Vagina (tissue), 2 donors: ENCODE data around the gene UTS2B.

Source experiments
- POLR2A ChIP-seq, 2 donors: fragments of 450-650 bp; IDR thresholded peaks; one replicate each; pipeline ENCODE4 v1.6.1; 2017; ENCODE audit warnings: antibody characterized with exemption in 2 of 2, mild to moderate bottlenecking in 2 of 2, moderate library complexity in 2 of 2
- POLR2AphosphoS5 ChIP-seq, 2 donors: sonication (generic); formaldehyde crosslinking; IDR thresholded peaks; one replicate each; pipeline ENCODE4 v1.9.0; 2017; ENCODE audit warnings: antibody characterized with exemption in 2 of 2, mild to moderate bottlenecking in 2 of 2, low read depth in 1 of 2; ENCODE audit not compliant: insufficient read depth in 1 of 2
- TF ChIP-seq, protein P1 (sequence below), 3 experiments: fragments of 450-650 bp in 2 of 3; fragments of 200-600 bp in 1 of 3; sonication (generic) in 1 of 3; IDR thresholded peaks; one replicate each; pipeline ENCODE4 v1.5.1; 2017 to 2019; ENCODE audit warnings: antibody characterized with exemption in 3 of 3, mild to moderate bottlenecking in 2 of 3, moderate library complexity in 2 of 3

DNA sequence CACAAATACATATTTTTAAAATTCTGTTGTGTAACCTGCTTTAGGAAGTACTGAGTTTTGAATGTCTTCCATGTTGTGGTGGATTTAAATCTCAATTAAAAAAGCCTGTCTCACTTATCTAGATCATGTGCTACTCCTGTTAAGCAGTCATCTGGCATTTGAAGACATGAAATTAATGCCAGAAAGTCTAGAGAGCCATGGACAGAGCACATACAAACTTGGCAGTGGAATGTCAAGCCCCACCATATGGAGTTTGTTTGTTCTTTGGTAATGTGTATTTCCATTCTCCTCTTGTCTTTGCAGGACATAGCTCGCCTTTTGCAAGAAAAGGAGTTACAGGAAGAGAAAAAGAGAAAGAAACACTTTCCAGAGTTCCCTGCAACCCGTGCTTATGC, 39.3 kb upstream of the UTS2B start:
- TF ChIP-seq, protein P1, sequence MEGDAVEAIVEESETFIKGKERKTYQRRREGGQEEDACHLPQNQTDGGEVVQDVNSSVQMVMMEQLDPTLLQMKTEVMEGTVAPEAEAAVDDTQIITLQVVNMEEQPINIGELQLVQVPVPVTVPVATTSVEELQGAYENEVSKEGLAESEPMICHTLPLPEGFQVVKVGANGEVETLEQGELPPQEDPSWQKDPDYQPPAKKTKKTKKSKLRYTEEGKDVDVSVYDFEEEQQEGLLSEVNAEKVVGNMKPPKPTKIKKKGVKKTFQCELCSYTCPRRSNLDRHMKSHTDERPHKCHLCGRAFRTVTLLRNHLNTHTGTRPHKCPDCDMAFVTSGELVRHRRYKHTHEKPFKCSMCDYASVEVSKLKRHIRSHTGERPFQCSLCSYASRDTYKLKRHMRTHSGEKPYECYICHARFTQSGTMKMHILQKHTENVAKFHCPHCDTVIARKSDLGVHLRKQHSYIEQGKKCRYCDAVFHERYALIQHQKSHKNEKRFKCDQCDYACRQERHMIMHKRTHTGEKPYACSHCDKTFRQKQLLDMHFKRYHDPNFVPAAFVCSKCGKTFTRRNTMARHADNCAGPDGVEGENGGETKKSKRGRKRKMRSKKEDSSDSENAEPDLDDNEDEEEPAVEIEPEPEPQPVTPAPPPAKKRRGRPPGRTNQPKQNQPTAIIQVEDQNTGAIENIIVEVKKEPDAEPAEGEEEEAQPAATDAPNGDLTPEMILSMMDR (IDR thresholded peaks at IDR 0.05): no peak
- TF ChIP-seq POLR2A (IDR thresholded peaks at IDR 0.05) (no peak), POLR2AphosphoS5 (IDR thresholded peaks at IDR 0.05; ENCODE audit: insufficient read depth in 1 of 2, low read depth in 1 of 2) (no peak)
